Dedifferentiated amniotic fluid mesenchymal stem cell (primary cell): ENCODE data around the gene TYRP1.
"Not testable (repeated sequence)": the region's sequence is repeated elsewhere in the genome, so short reads cannot be mapped to it uniquely, and the experiment has no call there.

Experiments used
- DNase-seq: peaks from one replicate; pipeline ENCODE4 v3.0.0-alpha.2; 2016; ENCODE audit errors: extremely low spot score

The TYRP1 gene

GRCh38 chr9:12693141-12693540 is at the start of gene TYRP1:
Gene TYRP1, plus strand, starts transcription at chr9:12693385. Its CDS starts 612 bp downstream, at chr9:12693997.
- DNase-seq = no peak

GRCh38 chr9:12643686-12644085 is 49.5 kb upstream of the TYRP1 start:
- peak; percentile 52 for DNase-seq

- no peak for DNase-seq
Measured at GRCh38 chr9:12648925-12649324, 44.3 kb upstream of the TYRP1 start.

GRCh38 chr9:12651125-12651524 is 42.1 kb upstream of the TYRP1 start:
- no peak for DNase-seq

- no peak for DNase-seq
Measured at GRCh38 chr9:12652973-12653372, 40.2 kb upstream of the TYRP1 start.

- DNase-seq = no peak
Measured at GRCh38 chr9:12656803-12657202, 36.4 kb upstream of the TYRP1 start.

GRCh38 chr9:12657233-12657632 is 36.0 kb upstream of the TYRP1 start:
- DNase-seq = no peak

- no peak for DNase-seq
Measured at GRCh38 chr9:12657998-12658397, 35.2 kb upstream of the TYRP1 start.

GRCh38 chr9:12658531-12659209 is 34.5 kb upstream of the TYRP1 start:
- no peak for DNase-seq

- DNase-seq = no peak
Measured at GRCh38 chr9:12659220-12659619, 34.0 kb upstream of the TYRP1 start.

GRCh38 chr9:12666813-12667212 is 26.4 kb upstream of the TYRP1 start:
- DNase-seq = no peak

GRCh38 chr9:12667892-12668291 is 25.3 kb upstream of the TYRP1 start:
- no peak for DNase-seq

GRCh38 chr9:12670006-12670405 is 23.2 kb upstream of the TYRP1 start:
- no peak for DNase-seq

- DNase-seq = no peak
Measured at GRCh38 chr9:12674961-12675360, 18.2 kb upstream of the TYRP1 start.

- DNase-seq = not testable (repeated sequence)
Measured at GRCh38 chr9:12677462-12678126, 15.6 kb upstream of the TYRP1 start.

- peak; percentile 74 for DNase-seq
Measured at GRCh38 chr9:12680341-12680740, 12.8 kb upstream of the TYRP1 start.

GRCh38 chr9:12680757-12681156 is 12.4 kb upstream of the TYRP1 start:
- DNase-seq = no peak

- peak; percentile 32 for DNase-seq
Measured at GRCh38 chr9:12681620-12682019, 11.6 kb upstream of the TYRP1 start.

GRCh38 chr9:12684974-12685373 is 8.2 kb upstream of the TYRP1 start:
- DNase-seq = no peak

- no peak for DNase-seq
Measured at GRCh38 chr9:12689233-12689632, 4.0 kb upstream of the TYRP1 start.

- DNase-seq = no peak
Measured at GRCh38 chr9:12694013-12694412, 828 bp downstream of the TYRP1 start.

- no peak for DNase-seq
Measured at GRCh38 chr9:12695474-12695873, 2.3 kb downstream of the TYRP1 start.

- no peak for DNase-seq
Measured at GRCh38 chr9:12696931-12697622, 3.9 kb downstream of the TYRP1 start.
